ENCODE measurements around the gene CYTL1. TPM values are rescaled to one million over a fixed set of nuclear protein-coding genes. Genes with fewer than 3 reads are reported as not detected.
A peak's percentile ranks its signal among the peaks of the same experiment; 100 is the strongest.
"Not testable (repeated sequence)": the region's sequence is repeated elsewhere in the genome, so short reads cannot be mapped to it uniquely, and the experiment has no call there.

The CYTL1 gene, protein sequence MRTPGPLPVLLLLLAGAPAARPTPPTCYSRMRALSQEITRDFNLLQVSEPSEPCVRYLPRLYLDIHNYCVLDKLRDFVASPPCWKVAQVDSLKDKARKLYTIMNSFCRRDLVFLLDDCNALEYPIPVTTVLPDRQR
- total RNA-seq, result not detected

DNA sequence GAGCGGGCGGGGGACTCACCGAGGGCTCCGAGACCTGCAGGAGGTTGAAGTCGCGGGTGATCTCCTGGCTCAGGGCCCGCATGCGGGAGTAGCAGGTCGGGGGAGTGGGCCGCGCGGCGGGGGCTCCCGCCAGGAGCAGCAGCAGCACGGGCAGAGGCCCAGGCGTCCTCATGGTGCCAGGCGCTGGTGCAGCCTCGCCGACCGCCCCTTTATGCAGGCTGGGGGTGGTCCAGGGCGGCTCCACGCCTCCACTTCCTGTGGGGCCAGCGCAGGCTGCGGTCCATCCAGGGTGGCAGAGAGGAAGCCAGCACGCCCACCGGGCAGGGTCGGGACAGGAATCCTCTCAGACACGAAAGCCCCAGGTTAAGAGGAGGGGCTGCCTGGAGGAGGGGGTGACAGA, at the start of gene CYTL1:
Gene CYTL1 (minus strand): TSS at position 185 of the 400 bp plus-strand sequence. CDS start 13 bp downstream, at position 172.
- H3K27ac Mint-ChIP-seq, result no peak within 1 kb of the TSS
- no peak for ATAC-seq
- no peaks in the 10 kb centered on the region for H3K4me1 Mint-ChIP-seq
- H3K36me3 Mint-ChIP-seq, result no peaks in the 10 kb centered on the region
- no peaks in the 10 kb centered on the region for H3K9me3 Mint-ChIP-seq (ENCODE audit: low read depth)
- CTCF ChIA-PET, result no interaction called here
- H3K4me3 Mint-ChIP-seq, result no peak within 1 kb of the TSS
- no peak for DNase-seq
- H3K27me3 Mint-ChIP-seq, result peaks cover 8% of the 10 kb centered on the region

DNA sequence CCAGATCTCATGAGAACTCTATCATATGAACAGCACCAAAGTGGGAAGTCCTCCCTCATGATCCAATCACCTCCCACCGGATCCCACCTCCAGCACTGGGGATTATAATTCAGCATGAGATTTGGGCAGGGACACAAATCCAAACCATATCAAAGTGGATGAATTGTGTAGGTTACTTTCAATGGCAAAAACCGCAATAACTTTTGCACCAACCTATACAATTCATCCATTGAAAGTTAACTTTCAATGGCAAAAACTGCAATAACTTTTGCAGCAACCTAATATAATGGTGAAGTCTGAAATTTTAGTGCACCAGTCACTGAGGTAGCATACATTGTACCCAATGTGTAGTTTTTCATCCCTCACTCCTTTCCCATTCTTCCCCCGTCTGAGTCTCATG, 48.6 kb upstream of the CYTL1 start:
- ATAC-seq (no peak), DNase-seq (no peak)
- Mint-ChIP-seq H3K9me3 (ENCODE audit: low read depth) (peaks cover 5% of the 10 kb centered on the region), H3K36me3 (no peaks in the 10 kb centered on the region), H3K27me3 (no peaks in the 10 kb centered on the region), H3K27ac (no peak overlapping the region), H3K4me3 (no peak overlapping the region), H3K4me1 (no peaks in the 10 kb centered on the region)
- CTCF ChIA-PET, result no interaction called here

DNA sequence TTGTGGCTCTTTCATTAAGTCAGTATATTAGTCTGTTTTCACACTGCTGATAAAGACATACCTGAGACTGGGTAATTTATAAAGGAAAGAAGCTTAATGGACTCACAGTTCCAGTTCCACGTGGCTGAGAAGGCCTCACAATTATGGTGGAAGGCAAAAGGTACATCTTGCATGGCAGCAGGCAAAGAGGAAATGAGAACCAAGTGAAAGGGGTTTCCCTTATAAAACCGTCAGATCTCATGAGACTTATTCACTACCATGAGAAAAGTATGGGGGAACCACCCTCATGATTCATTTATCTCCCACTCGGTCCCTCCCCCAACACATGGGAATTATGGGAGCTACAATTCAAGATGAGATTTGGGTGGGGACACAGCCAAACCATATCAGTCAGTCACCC, 47.7 kb upstream of the CYTL1 start:
- H3K4me3 Mint-ChIP-seq; H3K9me3 Mint-ChIP-seq (ENCODE audit: low read depth); H3K27ac Mint-ChIP-seq; H3K27me3 Mint-ChIP-seq; DNase-seq; H3K4me1 Mint-ChIP-seq; H3K36me3 Mint-ChIP-seq; CTCF ChIA-PET; ATAC-seq: not testable (repeated sequence)

DNA sequence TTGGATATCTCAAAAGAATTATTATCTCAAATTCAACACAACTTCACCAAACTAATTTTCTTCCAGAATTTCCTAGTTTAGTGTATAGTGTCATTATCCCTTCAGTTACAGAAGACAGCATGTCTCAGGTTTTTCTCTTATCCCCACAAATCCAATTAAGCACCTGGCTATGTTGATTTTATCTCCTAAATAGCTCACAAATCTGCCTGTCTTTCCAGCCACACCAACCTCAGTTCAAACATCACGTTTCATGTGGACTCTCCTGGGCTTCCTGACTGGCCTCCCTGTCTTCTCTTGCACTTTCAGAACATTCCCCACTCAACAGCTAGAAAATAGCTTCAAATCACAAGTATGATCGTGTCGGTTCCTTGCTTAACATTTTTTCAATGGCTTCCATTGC, 46.8 kb upstream of the CYTL1 start:
- CTCF ChIA-PET, result no interaction called here
- DNase-seq, result no peak
- Mint-ChIP-seq H3K36me3 (no peaks in the 10 kb centered on the region), H3K4me1 (no peaks in the 10 kb centered on the region), H3K27ac (no peak overlapping the region), H3K4me3 (no peak overlapping the region), H3K27me3 (no peaks in the 10 kb centered on the region), H3K9me3 (ENCODE audit: low read depth) (peaks cover 5% of the 10 kb centered on the region)
- ATAC-seq, result no peak

DNA sequence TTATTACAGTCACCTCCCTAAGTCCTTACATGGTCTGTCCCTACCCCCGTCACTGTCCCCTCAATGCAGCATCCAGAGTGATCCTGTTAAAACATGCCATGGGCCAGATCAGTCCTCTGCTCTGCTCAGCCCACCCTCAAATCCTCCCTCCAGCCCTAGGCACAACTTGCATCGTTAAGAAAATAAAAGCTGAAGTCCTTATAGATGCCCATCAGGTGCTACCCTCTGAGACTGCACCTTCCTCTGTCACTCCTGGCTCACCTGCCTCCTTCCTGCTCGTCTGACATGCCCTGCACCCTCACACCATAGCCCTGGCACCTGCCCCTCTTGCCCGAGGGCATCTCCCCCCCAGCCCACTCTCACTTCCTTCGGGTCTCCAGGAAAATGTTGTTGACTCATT, 36.2 kb upstream of the CYTL1 start:
- DNase-seq (no peak), ATAC-seq (no peak)
- Mint-ChIP-seq H3K27me3 (peaks cover 33% of the 10 kb centered on the region), H3K9me3 (ENCODE audit: low read depth) (no peaks in the 10 kb centered on the region), H3K4me3 (no peak overlapping the region), H3K4me1 (peaks cover 7% of the 10 kb centered on the region), H3K36me3 (no peaks in the 10 kb centered on the region), H3K27ac (no peak overlapping the region)
- CTCF ChIA-PET, result no interaction called here

DNA sequence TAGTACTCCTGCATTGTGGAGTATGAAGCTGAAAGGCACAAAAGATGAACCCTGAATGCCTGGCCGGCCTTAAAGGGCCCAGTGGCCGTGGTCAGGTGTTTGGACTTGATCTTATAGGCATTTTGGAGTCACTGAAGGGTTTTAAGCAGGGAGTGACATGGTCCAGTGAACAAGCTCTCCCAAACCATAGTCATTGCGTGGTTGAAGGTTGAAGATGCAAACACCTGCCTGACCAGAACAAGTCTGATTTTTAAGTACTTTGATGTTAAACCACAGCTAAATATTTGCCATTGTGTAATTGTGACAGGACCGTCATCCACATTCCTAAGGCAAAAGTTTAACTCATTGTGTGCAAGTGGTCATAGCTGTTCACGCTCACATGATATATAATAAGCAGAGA, 35.3 kb upstream of the CYTL1 start:
- Mint-ChIP-seq H3K4me3 (no peak overlapping the region), H3K9me3 (ENCODE audit: low read depth) (no peaks in the 10 kb centered on the region), H3K4me1 (peaks cover 7% of the 10 kb centered on the region), H3K27ac (no peak overlapping the region), H3K27me3 (peaks cover 39% of the 10 kb centered on the region), H3K36me3 (no peaks in the 10 kb centered on the region)
- CTCF ChIA-PET, result no interaction called here
- no peak for DNase-seq
- ATAC-seq, result no peak

DNA sequence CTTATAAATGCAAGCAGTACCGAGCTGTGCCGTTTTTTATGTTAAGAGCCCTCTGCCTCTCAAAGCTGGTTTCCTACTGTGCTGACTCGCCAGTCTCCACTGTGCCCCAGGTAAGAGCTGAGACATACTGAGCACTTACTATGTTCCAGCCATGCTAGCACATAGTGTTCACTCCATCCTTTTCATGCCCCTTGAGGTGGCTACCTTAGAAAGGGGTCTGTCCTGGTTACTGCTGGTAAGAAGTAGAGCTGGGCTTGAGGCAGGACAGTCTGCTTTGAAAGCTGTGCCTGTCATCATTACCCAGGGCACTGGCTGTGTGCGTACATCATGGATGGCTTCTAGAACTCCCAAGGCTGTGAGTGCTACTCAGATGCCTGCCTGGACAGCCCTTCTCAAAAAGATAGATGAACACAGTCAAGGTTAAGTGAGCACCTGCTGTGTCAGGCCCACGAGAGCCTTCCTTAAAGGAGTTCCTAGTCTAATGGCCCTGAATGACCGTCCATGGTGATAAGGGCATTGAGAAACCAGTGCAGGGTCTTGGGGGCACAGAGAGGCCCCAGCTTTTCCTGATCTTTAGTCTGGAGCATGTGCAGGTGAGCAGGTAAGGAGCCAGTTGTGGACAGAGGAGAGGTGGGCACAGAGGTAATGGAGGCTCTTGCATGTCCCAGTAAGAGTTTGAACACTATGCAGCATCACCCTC, 33.6 kb upstream of the CYTL1 start:
- Mint-ChIP-seq H3K4me3 (no peak overlapping the region), H3K4me1 (peaks cover 7% of the 10 kb centered on the region), H3K36me3 (no peaks in the 10 kb centered on the region), H3K27me3 (peaks cover 43% of the 10 kb centered on the region), H3K27ac (no peak overlapping the region), H3K9me3 (ENCODE audit: low read depth) (no peaks in the 10 kb centered on the region)
- DNase-seq, result no peak
- ATAC-seq, result no peak
- CTCF ChIA-PET, result interaction anchor here (0.5 kb wide), 1 partner anchor 457 kb away, joined by 3 read pairs; no protein-coding TSS in a partner anchor

DNA sequence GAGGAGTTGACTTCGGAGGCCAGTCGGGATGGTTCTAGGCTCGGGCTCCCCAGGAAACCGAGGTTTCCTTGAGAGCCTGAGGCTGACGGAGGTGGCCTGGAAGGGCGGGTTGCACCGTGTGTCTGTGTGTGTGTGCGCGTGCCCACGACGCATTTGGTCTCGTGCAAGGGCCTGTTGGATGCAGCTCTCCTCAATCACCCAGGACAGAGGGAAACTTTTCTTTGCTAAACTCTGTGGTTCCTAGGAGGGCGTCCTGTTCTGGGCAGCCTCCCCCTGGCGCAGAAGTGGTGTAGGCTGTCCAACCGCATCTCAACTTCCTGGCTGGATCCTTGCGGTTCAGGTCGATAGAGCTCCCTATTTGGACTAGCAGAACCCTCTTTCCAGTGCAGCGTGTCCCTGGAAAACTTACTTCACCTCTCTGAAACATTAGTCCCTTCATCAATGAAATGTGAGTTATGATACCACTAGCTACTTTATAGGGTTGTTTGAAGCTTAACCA, 33.0 kb upstream of the CYTL1 start:
- ATAC-seq (no peak), DNase-seq (no peak)
- Mint-ChIP-seq H3K27me3 (peaks cover 43% of the 10 kb centered on the region), H3K9me3 (ENCODE audit: low read depth) (no peaks in the 10 kb centered on the region), H3K4me3 (no peak overlapping the region), H3K36me3 (no peaks in the 10 kb centered on the region), H3K27ac (no peak overlapping the region), H3K4me1 (peaks cover 7% of the 10 kb centered on the region)
- CTCF ChIA-PET, result no interaction called here

DNA sequence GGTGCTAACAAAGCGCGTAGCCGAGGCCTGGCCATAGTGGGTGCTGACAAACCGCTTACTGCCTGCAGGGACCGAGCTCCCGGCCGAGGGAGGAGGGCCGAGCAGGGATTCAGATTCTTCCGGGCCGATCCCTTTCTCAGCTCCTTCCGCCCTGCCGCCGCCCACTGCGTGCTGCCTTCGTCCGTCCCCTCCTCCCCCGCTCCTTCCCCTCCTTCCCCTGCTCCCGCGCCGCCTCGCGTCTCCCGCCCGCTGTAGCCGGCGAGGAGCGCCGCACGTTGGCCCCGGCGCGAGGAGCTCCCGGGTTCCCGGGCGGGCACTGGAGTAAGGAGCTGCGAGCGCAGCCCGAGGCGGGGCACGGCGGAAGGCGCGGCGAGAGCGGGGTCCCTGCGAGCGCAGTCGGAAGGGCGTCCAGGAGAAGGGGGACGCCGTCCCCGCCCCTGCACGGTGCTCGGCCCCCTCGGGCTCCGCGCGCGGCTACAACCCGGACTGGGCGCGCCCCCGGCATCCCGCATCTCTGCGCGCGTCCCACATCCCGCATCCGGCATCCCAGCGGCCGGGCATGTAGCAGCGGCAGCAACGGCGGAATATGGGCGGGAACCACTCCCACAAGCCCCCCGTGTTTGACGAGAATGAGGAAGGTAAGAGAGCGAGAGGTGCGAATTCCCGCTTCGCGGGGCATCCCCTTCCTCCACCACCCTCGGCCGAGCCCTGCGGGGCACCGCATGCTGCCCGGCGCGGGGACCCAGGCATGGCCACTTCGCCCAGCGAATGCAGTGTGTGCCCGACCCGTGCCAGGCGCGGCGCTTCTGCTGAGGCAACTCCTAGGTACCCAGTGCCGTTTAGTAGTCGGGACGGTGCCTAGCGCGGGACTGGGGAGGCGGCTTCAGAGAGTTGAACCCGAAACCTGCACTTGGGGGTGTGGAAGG, 32.3 kb upstream of the CYTL1 start, which contains the start of gene STK32B:
Gene STK32B (plus strand): TSS at position 203 of the 926 bp plus-strand sequence.
- Mint-ChIP-seq H3K4me3 (peak within 1 kb of the TSS; percentile 48), H3K9me3 (ENCODE audit: low read depth) (no peaks in the 10 kb centered on the region), H3K36me3 (no peaks in the 10 kb centered on the region), H3K27me3 (peaks cover 49% of the 10 kb centered on the region), H3K4me1 (peaks cover 7% of the 10 kb centered on the region), H3K27ac (no peak within 1 kb of the TSS)
- ATAC-seq, result peak; percentile 63
- DNase-seq, result peak; percentile 48
- CTCF ChIA-PET, result no interaction called here

DNA sequence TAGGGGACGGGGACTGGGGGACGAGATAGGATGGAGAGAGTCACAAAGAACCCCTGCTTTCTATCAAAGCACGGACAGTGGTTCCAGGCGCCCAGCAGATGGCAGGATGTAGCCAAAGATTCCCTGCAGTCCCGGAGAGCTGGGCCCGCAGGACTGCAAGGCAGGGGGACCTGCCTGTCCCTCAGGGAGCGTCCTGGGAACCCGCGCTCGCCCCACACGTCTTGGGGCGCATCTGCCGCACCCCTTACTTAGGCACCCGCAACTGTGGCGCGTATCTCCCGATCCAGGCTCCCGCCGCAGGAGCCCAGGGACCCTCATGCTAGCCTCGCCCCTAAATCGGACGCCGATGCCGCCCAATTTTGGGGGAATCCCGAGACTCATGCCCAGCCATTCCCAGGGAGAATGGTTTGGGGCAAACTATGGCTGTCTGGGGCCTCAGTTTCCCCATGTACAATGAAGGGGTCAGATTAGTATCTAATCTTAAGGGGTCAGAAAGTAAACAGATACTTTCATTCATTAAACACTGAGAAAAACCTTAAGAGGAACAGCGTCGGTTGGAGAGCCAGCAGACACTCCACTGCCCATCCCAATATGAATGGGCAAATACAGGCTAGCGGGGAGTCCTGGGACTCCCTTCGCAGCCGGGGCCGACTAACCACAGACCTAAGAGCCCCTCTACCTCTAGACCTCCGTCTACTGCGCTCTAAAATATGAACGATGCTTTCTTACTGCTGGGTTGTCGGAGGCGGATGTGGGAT, 31.4 kb upstream of the CYTL1 start:
- ATAC-seq (no peak), DNase-seq (peak; percentile 46)
- CTCF ChIA-PET, result no interaction called here
- Mint-ChIP-seq H3K27me3 (peaks cover 52% of the 10 kb centered on the region), H3K4me3 (peak overlapping the region; percentile 48), H3K9me3 (ENCODE audit: low read depth) (no peaks in the 10 kb centered on the region), H3K27ac (no peak overlapping the region), H3K36me3 (no peaks in the 10 kb centered on the region), H3K4me1 (peaks cover 7% of the 10 kb centered on the region)

DNA sequence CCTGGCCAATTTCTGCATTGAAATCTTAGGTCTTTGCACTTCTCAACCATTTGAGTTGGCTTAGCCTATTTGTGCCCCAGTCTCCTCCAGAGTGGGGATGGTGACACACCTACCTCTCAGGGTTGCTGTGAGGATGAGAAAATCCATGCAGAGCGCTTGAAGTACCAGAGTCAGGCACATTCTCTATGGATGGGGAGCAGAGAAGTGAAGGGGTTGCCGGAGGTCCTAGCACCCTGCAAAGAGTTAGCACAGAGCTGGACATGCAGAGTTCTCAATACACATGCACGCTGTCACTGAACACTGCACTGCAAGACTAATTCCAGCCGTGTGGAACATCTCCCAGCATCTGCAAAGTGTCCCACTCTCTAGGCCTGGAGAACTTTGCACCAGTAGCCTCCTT, 29.5 kb upstream of the CYTL1 start:
- ATAC-seq, result no peak
- no peaks in the 10 kb centered on the region for H3K36me3 Mint-ChIP-seq

DNA sequence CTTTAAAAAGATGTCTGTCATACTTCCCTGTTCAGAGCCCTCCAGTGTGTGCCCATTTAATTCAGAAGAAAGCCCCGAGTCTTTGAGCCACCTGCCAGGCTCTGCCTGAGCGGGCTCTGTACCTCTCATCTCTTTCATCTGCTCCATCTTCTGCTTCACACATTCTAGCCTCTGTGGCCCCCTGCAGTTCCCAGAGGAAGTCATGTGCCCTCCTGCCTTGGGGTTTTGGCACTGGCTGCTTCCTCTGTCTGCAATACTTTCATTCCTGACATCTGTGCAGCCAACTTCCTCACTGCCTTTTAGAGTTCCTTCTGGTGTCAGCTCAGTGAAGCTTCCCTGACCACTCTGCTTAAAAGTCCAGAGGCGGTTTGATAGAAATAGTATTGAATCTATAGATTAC, 25.8 kb upstream of the CYTL1 start:
- no peak for DNase-seq
- Mint-ChIP-seq H3K27me3 (peaks cover 15% of the 10 kb centered on the region), H3K4me1 (no peaks in the 10 kb centered on the region), H3K4me3 (no peak overlapping the region), H3K36me3 (no peaks in the 10 kb centered on the region), H3K27ac (no peak overlapping the region), H3K9me3 (ENCODE audit: low read depth) (no peaks in the 10 kb centered on the region)
- ATAC-seq, result no peak
- CTCF ChIA-PET, result no interaction called here

More for the DNA sequence above, 29.5 kb upstream of the CYTL1 start:
- CTCF ChIA-PET, result no interaction called here
- H3K4me3 Mint-ChIP-seq, result no peak overlapping the region
- DNase-seq, result no peak
- peaks cover 7% of the 10 kb centered on the region for H3K4me1 Mint-ChIP-seq
- no peaks in the 10 kb centered on the region for H3K9me3 Mint-ChIP-seq (ENCODE audit: low read depth)
- H3K27me3 Mint-ChIP-seq, result peaks cover 46% of the 10 kb centered on the region
- H3K27ac Mint-ChIP-seq, result no peak overlapping the region

DNA sequence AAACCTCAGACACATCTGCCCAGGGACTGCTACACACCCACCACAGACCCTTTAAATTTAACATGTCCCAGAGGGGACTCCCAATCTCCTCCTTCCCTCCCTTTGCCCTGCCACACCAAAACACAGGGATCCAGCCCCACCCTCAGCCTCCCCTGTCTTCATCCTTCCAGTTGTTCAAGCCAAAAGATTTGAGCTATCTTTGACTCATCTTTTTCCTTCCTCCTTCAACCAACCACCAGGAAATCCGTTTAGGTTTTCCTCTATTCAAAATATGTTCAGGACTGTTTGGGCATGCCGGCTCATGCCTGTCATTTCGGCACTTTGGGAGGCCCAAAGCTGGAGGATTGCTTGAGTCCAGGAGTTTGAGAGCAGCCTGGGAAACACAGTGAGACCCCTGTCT, 25.1 kb upstream of the CYTL1 start:
- CTCF ChIA-PET, result no interaction called here
- no peaks in the 10 kb centered on the region for H3K4me1 Mint-ChIP-seq
- H3K36me3 Mint-ChIP-seq, result no peaks in the 10 kb centered on the region
- peaks cover 12% of the 10 kb centered on the region for H3K27me3 Mint-ChIP-seq
- no peak overlapping the region for H3K4me3 Mint-ChIP-seq
- H3K9me3 Mint-ChIP-seq (ENCODE audit: low read depth), result no peaks in the 10 kb centered on the region
- no peak for DNase-seq
- no peak overlapping the region for H3K27ac Mint-ChIP-seq
- ATAC-seq, result no peak

All from activated CD8-positive, alpha-beta memory T cell treated with anti-CD3 and anti-CD28 coated beads, Interleukin-2, amount 10 ng/mL, durations not matched to agents 7 days and 5 days (primary cell).